ENCODE results near the gene HS3ST4. TPM values are rescaled to one million over a fixed set of nuclear protein-coding genes. Genes with fewer than 3 reads are reported as not detected.

HS3ST4 gene
- total RNA-seq, 1 experiment from 2014 or later: not detected

DNA sequence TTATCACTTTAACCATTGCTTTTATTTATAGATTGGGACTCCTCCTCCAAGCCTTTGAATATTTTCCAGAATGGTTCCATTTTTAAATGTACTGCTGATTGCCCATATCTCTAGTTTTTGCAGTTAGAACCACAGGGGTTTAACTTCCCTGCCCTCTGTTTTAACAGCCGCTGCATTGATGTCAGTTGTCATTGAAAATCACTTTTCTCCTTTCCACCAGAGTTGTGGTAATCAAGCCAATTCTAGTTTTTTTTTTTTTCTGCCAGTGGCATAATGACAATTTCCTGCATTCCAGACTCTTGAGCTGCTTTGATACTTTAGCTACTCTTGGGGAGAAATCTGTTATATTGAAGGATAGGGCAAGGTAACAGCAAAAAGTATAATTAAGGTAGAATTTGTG, 91.5 kb downstream of the HS3ST4 start:
- no peak overlapping the region for H2AFZ ChIP-seq (ENCODE audit: low read depth, low read length, poor library complexity, severe bottlenecking)
- no peak overlapping the region for H3K9ac ChIP-seq (ENCODE audit: low read length)
- no peaks in the 10 kb centered on the region for H3K4me1 ChIP-seq (ENCODE audit: control insufficient read depth in 1 of 2, insufficient read depth in 2 of 2, low read length in 2 of 2)
- DNase-seq (ENCODE audit: low read depth, low spot score): no peak
- no peaks in the 10 kb centered on the region for H3K9me3 ChIP-seq (ENCODE audit: control insufficient read depth in 1 of 2, insufficient read depth in 1 of 2, low read depth in 1 of 2, low read length in 2 of 2)
- H3K9me2 ChIP-seq (ENCODE audit: insufficient read depth): no peaks in the 10 kb centered on the region
- RAD21 ChIA-PET (ENCODE audit: low non-redundant PET in 1 of 2, low total read pairs in 2 of 2, uncharacterized antibody in 2 of 2, unreplicated experiment in 2 of 2): no interaction called here
- H3K36me3 ChIP-seq (ENCODE audit: control insufficient read depth in 1 of 2, insufficient read depth in 2 of 2, low read length in 2 of 2): no peaks in the 10 kb centered on the region
- H3K4me3 ChIP-seq (replicated peaks in 1 of 2; ENCODE audit: low read depth in 1 of 2, low read length in 2 of 2): no peak overlapping the region
- no peaks in the 10 kb centered on the region for H4K20me1 ChIP-seq (ENCODE audit: insufficient read depth)
- H3K4me2 ChIP-seq (ENCODE audit: low read length): no peak overlapping the region
- no peak for ATAC-seq
- no TSS peak for BruUV-seq (replicated peaks)
- no peaks in the 10 kb centered on the region for H3K27me3 ChIP-seq (ENCODE audit: insufficient read depth, low read length)
- intact Hi-C loops (cut with micrococcal nuclease): no loop called here
- H3K79me2 ChIP-seq (ENCODE audit: insufficient read depth, low read length): no peaks in the 10 kb centered on the region
- POLR2A ChIA-PET: no interaction called here
- no peak overlapping the region for H3K27ac ChIP-seq (ENCODE audit: low read depth, low read length)
- CTCF ChIA-PET: no interaction called here
- no peak for TF ChIP-seq CEBPB (IDR thresholded peaks at IDR 0.05; ENCODE audit: low read depth)
- TF ChIP-seq EZH2phosphoT487 (IDR thresholded peaks at IDR 0.05; ENCODE audit: borderline replicate concordance): no peak
- TF ChIP-seq TCF7L2 (IDR thresholded peaks at IDR 0.05; ENCODE audit: borderline replicate concordance, extremely low read depth, insufficient read depth, insufficient read length): no peak
- no peak for TF ChIP-seq ZNF274 (IDR thresholded peaks at IDR 0.05; ENCODE audit: low read depth, low read length)

DNA sequence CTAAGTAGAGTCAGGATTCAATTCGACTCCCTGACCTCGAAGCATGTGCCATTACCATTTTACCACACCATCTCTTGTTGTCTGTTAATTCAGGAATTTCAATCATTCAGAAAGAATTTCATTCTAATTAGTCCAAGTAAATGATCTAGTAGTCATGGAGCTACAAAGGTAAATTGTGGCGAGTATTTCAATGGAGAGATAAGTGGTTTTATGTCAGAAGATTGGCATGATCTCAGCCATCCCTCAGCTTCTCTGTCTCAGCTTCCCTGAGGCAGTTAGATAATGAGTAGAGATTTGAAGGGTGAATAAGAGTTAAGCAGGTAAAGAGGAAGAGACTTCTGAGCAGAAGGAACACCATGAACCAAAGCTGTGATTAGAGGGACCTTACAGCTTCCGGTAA, 93.6 kb downstream of the HS3ST4 start:
- no peaks in the 10 kb centered on the region for H3K27me3 ChIP-seq (ENCODE audit: insufficient read depth, low read length)
- no peaks in the 10 kb centered on the region for H3K9me2 ChIP-seq (ENCODE audit: insufficient read depth)
- BruUV-seq (replicated peaks): no TSS peak
- H3K9me3 ChIP-seq (ENCODE audit: control insufficient read depth in 1 of 2, insufficient read depth in 1 of 2, low read depth in 1 of 2, low read length in 2 of 2): no peaks in the 10 kb centered on the region
- DNase-seq (ENCODE audit: low read depth, low spot score) (no peak), ATAC-seq (no peak)
- no peaks in the 10 kb centered on the region for H3K4me1 ChIP-seq (ENCODE audit: control insufficient read depth in 1 of 2, insufficient read depth in 2 of 2, low read length in 2 of 2)
- H3K79me2 ChIP-seq (ENCODE audit: insufficient read depth, low read length): no peaks in the 10 kb centered on the region
- POLR2A ChIA-PET: no interaction called here
- intact Hi-C loops (cut with micrococcal nuclease): no loop called here
- no peak overlapping the region for H2AFZ ChIP-seq (ENCODE audit: low read depth, low read length, poor library complexity, severe bottlenecking)
- H3K4me3 ChIP-seq (replicated peaks in 1 of 2; ENCODE audit: low read depth in 1 of 2, low read length in 2 of 2): no peak overlapping the region
- H4K20me1 ChIP-seq (ENCODE audit: insufficient read depth): no peaks in the 10 kb centered on the region
- no peak overlapping the region for H3K9ac ChIP-seq (ENCODE audit: low read length)
- H3K27ac ChIP-seq (ENCODE audit: low read depth, low read length): no peak overlapping the region
- H3K4me2 ChIP-seq (ENCODE audit: low read length): no peak overlapping the region
- RAD21 ChIA-PET (ENCODE audit: low non-redundant PET in 1 of 2, low total read pairs in 2 of 2, uncharacterized antibody in 2 of 2, unreplicated experiment in 2 of 2): no interaction called here
- H3K36me3 ChIP-seq (ENCODE audit: control insufficient read depth in 1 of 2, insufficient read depth in 2 of 2, low read length in 2 of 2): no peaks in the 10 kb centered on the region
- CTCF ChIA-PET: no interaction called here
- TF ChIP-seq CTCF (IDR thresholded peaks at IDR 0.05 in 2 of 3, conservative IDR thresholded peaks at IDR 0.05 in 1 of 3; ENCODE audit: borderline replicate concordance in 1 of 3, insufficient read depth in 1 of 3, low read depth in 2 of 3, low read length in 2 of 3) (no peak), SIN3A (IDR thresholded peaks at IDR 0.05; ENCODE audit: low read depth) (no peak), FOSL1 (IDR thresholded peaks at IDR 0.05; ENCODE audit: low read depth) (no peak), YY1 (IDR thresholded peaks at IDR 0.05; ENCODE audit: extremely low read depth, insufficient replicate concordance, low read depth, low read length) (no peak), EGR1 (IDR thresholded peaks at IDR 0.05; ENCODE audit: low read depth) (no peak), POLR2AphosphoS5 (IDR thresholded peaks at IDR 0.05; ENCODE audit: low read depth, low read length) (no peak), MAX (IDR thresholded peaks at IDR 0.05) (no peak), EZH2phosphoT487 (IDR thresholded peaks at IDR 0.05; ENCODE audit: borderline replicate concordance) (no peak)
- TF ChIP-seq, protein P1, sequence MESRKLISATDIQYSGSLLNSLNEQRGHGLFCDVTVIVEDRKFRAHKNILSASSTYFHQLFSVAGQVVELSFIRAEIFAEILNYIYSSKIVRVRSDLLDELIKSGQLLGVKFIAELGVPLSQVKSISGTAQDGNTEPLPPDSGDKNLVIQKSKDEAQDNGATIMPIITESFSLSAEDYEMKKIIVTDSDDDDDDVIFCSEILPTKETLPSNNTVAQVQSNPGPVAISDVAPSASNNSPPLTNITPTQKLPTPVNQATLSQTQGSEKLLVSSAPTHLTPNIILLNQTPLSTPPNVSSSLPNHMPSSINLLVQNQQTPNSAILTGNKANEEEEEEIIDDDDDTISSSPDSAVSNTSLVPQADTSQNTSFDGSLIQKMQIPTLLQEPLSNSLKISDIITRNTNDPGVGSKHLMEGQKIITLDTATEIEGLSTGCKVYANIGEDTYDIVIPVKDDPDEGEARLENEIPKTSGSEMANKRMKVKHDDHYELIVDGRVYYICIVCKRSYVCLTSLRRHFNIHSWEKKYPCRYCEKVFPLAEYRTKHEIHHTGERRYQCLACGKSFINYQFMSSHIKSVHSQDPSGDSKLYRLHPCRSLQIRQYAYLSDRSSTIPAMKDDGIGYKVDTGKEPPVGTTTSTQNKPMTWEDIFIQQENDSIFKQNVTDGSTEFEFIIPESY (IDR thresholded peaks at IDR 0.05; ENCODE audit: extremely low read depth, insufficient replicate concordance, low read length): no peak

All from HCT116 (cell line).